ENCODE measurements around the gene TMEM119.
"Not testable (repeated sequence)": the region's sequence is repeated elsewhere in the genome, so short reads cannot be mapped to it uniquely, and the experiment has no call there.

Gene TMEM119

GRCh38 chr12:108634341-108634751, 36.5 kb upstream of the TMEM119 start:
- DNase-seq: peak; percentile 7

GRCh38 chr12:108633534-108634248, 35.8 kb upstream of the TMEM119 start, which contains the start of gene SELPLG:
SELPLG (minus strand) TSS chr12:108633894; CDS start chr12:108624307, 9,587 bp downstream.
- no peak for DNase-seq

- no peak for DNase-seq
These were observed 35.2 kb upstream of the TMEM119 start for GRCh38 chr12:108633081-108633533.

GRCh38 chr12:108631261-108631660, 33.4 kb upstream of the TMEM119 start:
- DNase-seq: not testable (repeated sequence)

GRCh38 chr12:108630481-108631207, 32.8 kb upstream of the TMEM119 start:
- no peak for DNase-seq

DNA sequence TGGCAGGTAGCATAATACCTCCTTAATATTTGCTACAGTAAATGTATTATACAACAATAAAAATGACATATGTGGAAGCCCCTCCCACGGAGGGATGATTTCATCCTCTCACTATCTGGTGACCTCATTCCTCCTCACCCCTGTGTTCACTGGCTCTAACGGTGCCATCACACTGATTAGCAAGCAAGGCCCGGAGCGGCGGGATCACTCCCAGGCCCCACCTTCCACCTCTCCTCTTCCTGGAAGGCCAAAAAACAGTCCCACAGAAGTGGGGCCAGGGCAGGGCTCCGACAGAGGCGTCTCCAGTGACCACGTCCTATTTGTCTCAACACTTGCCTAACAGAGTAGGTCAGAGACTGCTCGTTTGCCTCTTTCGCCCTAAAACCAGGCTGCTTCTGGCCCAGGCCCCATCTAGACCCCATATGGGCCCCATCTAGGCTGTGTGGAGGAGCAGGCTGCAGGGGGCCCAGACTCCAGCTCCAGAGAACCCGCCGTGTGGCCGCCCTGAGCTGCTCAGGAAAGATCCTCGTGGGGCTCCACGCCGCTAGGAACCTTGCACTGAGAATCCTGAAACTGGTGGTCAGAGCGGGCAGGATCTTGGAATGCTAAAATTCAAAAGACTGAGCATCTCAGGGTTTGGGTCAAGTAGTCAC, 32.1 kb upstream of the TMEM119 start:
- no peak for DNase-seq

GRCh38 chr12:108629151-108629550, 31.3 kb upstream of the TMEM119 start:
- no peak for DNase-seq

GRCh38 chr12:108627134-108627920, 29.4 kb upstream of the TMEM119 start:
- no peak for DNase-seq

- no peak for DNase-seq
These were observed 27.3 kb upstream of the TMEM119 start for GRCh38 chr12:108625228-108625627.

GRCh38 chr12:108623577-108623976, 25.7 kb upstream of the TMEM119 start:
- DNase-seq: no peak

DNA sequence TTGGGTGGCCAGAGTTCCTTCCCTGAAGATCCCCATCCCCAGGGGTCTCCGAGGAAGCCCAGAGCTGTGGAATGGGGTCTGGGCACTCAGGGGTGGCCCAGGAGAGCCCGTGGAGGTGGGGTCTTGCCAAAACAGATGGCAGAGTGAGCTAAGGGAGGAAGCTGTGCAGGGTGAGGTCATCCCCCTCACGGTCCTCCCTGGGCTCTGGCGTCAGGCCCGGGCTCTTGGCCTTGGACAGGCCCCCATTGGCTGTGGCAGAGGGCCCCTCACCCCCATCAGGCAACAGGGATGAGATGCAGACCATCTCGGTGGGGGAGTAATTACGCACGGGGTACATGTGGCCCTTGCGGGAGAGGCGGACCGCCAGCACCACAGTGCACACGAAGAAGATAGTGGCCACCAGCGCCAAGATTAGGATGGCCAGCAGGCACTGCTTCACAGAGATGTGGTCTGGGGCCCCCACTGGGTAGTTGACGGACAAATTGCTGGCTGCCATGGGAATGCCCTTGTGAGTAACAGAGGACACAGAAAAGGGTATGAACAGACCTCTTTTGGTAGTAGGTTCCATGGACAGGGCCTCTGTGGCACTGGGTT, 25.1 kb upstream of the TMEM119 start:
- no peak for DNase-seq

DNA sequence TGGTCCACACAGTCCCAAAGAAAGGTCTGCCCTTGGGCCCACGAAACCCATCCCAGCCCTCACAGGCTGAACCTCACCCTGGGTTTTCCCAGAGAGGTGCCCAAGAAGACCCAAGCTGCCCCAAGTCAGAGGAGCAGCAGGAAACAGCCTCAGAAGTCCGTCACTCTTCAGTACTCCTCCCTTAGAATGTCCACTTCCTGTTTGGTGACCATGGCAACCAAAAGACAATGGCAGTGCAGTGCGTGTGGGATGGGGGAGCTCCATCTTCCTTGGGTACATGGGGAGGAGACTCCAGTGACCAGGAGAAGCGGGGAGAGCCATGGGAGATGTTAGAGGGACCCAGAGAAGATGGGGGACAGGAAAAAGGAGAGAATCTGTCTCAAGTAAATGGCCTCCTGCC, 24.5 kb upstream of the TMEM119 start:
- DNase-seq: peak; percentile 84

- DNase-seq: no peak
These were observed 23.3 kb upstream of the TMEM119 start for GRCh38 chr12:108621161-108621560.

GRCh38 chr12:108620236-108620879, 22.5 kb upstream of the TMEM119 start:
- no peak for DNase-seq

GRCh38 chr12:108619369-108620160, 21.7 kb upstream of the TMEM119 start:
- no peak for DNase-seq

- not testable (repeated sequence) for DNase-seq
These were observed 21.0 kb upstream of the TMEM119 start for GRCh38 chr12:108618953-108619274.

DNA sequence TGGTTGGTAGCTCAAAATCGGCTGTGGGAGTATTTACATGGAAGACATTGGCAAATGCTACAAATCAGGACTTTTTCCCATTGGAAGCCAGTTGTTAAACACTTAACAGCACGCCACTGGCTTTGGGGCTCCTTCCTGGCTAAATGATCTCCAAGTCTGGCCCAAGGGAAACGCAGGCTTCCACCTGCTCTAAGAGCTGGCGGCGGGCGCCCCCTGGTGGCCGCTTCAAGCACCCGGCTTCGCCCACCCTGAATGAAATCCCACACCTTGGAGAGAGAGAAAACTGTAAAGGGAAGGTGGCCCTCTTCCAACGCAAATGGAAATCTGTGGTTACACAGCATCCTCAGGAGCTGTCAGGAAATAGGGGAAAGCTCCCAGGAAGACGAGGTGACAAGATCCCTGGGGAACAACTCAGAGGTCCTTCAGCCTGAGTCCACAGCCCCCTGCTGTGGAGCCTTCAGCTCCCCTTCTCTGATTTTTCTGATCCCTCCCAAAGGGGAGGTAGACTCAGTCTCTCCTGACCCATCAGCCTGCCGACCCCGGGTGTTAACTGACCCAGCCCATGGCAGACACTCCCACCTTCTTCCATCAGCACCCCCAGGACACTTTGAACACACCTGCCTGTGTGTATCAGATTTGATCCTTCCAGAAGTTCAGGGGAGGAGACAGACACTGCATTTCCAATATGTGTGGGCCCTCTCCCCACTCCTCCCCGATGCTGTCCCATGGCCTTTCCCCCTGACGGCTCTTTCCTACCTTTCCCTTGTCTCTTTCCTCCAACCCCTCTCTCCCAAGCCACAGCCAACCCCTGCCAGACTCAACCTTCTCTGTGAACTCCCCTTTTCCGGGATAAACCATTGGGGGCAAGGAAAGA, 20.4 kb upstream of the TMEM119 start:
- DNase-seq: peak; percentile 73

DNA sequence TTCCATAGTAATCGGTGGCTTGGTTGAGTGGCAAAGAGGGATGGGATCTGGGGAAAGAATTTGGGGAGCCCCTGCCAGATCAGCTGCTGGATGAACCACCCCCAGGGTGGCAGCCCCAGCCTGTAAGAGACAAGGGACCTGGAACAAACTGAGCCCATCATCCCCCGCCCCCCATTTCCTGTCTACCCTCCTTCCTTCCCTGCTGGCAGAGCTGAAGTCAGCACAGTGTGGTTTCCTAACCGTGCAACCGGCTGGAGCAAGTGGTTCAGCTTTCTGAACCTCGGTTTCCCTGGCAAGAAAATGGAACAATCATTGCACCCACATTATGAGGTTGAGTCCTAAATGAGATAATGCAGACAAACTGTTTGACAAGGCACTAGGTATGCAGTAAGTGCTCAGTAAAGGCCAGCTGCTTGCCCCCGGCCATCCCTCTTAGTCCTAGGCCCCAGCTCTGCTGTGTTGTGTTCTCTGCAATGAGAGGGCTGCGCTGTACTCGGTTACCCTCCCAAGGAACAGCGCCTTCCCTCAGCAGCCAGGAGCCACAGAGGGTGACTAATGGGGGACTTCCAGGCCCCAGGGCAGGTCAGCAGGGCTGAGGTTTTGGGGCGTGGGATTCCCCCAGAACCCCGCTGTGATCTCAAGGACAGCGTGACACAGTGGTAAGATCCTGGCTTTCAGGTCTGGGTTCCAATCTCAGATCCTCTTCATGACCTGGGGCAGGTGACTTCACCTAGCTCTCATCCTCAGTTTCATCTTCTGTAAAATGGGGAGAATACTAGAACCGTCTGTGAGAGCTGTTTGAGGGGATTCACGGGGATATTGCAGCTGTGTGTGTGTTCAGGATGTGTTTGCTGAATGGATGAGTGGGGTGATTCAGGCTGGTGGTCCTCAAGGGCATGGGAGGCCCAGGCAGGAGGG, 19.3 kb upstream of the TMEM119 start:
- DNase-seq: no peak

DNA sequence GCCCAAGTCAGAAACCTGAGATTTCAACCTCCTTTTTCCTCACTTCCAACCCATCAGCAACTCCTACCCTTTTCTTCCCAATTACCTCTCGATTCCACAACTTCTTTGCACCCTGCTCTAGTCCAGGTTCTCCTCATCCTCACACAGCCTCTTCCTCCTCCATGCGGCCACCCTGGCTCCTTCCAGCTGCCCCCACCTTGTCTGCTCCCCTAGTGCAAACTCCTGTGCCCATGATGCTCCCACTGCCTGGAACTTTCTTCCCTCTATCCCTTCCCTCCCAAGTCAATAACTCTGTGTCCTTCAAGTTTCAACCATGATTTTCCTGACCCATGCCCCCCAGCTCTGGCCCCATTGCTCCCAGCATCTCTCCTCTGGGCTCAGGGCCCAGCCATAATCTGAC, 18.5 kb upstream of the TMEM119 start:
- no peak for DNase-seq
